Measurements from ENCODE around the gene RASSF8.

The RASSF8 gene

GRCh38 chr12:26062006-26062405 lies 103.5 kb downstream of the RASSF8 start:
- no peak for DNase-seq (ENCODE audit: low spot score)

GRCh38 chr12:26062566-26062965 lies 104.1 kb downstream of the RASSF8 start:
- no peak for DNase-seq (ENCODE audit: low spot score)

- DNase-seq (ENCODE audit: low spot score), result no peak
Observed at GRCh38 chr12:26065451-26065850, 107.0 kb downstream of the RASSF8 start.

GRCh38 chr12:26068503-26068902 lies 110.0 kb downstream of the RASSF8 start:
- DNase-seq (ENCODE audit: low spot score), result no peak

GRCh38 chr12:26069796-26070195 lies 111.3 kb downstream of the RASSF8 start:
- no peak for DNase-seq (ENCODE audit: low spot score)

GRCh38 chr12:26077915-26078702 lies 119.6 kb downstream of the RASSF8 start:
- DNase-seq (ENCODE audit: low spot score), result no peak

GRCh38 chr12:26080911-26081310 lies 122.4 kb downstream of the RASSF8 start:
- DNase-seq (ENCODE audit: low spot score), result no peak

- DNase-seq (ENCODE audit: low spot score), result no peak
Observed at GRCh38 chr12:26086936-26087335, 128.5 kb downstream of the RASSF8 start.

GRCh38 chr12:26088998-26089397 lies 130.5 kb downstream of the RASSF8 start:
- DNase-seq (ENCODE audit: low spot score), result no peak

GRCh38 chr12:26090836-26091510 lies 132.5 kb downstream of the RASSF8 start:
- no peak for DNase-seq (ENCODE audit: low spot score)

- DNase-seq (ENCODE audit: low spot score), result no peak
Observed at GRCh38 chr12:26091822-26092221, 133.3 kb downstream of the RASSF8 start.

- DNase-seq (ENCODE audit: low spot score), result no peak
Observed at GRCh38 chr12:26092346-26093105, 134.0 kb downstream of the RASSF8 start.

- no peak for DNase-seq (ENCODE audit: low spot score)
Observed at GRCh38 chr12:26095186-26095585, 136.7 kb downstream of the RASSF8 start.

- DNase-seq (ENCODE audit: low spot score), result no peak
Observed at GRCh38 chr12:26096036-26096435, 137.6 kb downstream of the RASSF8 start.

- peak; percentile 64 for DNase-seq (ENCODE audit: low spot score)
Observed at GRCh38 chr12:26097046-26097878, 138.8 kb downstream of the RASSF8 start.

- DNase-seq (ENCODE audit: low spot score), result no peak
Observed at GRCh38 chr12:26100666-26101349, 142.3 kb downstream of the RASSF8 start.

GRCh38 chr12:26101350-26101734 lies 142.9 kb downstream of the RASSF8 start:
- no peak for DNase-seq (ENCODE audit: low spot score)

- no peak for DNase-seq (ENCODE audit: low spot score)
Observed at GRCh38 chr12:26101763-26102162, 143.3 kb downstream of the RASSF8 start.

GRCh38 chr12:26102953-26103352 lies 144.5 kb downstream of the RASSF8 start:
- no peak for DNase-seq (ENCODE audit: low spot score)

- DNase-seq (ENCODE audit: low spot score), result no peak
Observed at GRCh38 chr12:26106347-26106746, 147.9 kb downstream of the RASSF8 start.

GRCh38 chr12:26108915-26109314 lies 150.4 kb downstream of the RASSF8 start:
- no peak for DNase-seq (ENCODE audit: low spot score)

All from CD4-positive, alpha-beta T cell treated with Interleukin-2 at 100 ng/mL for 4 hours (primary cell).